Astrocyte of the cerebellum (primary cell): Measurements from ENCODE around the gene KRT15.
A peak's percentile ranks its signal among the peaks of the same experiment; 100 is the strongest.

Experiments
- DNase-seq: peaks from one replicate; pipeline ENCODE4 v3.0.0-alpha.2; 2011; ENCODE audit warnings: low read depth
- H3K4me3 ChIP-seq: 2 replicates; pipeline ENCODE4 v1.5.1; 2011; ENCODE audit warnings: mild to moderate bottlenecking, low read depth, low read length, moderate library complexity
- in situ Hi-C: cut with HindIII; loops from 2 replicates; pipeline ENCODE4 v1.10.0; 2017; ENCODE audit warnings: low sequenced_read_pairs
- TF ChIP-seq, protein P1 (sequence below): IDR thresholded peaks from 2 replicates; pipeline ENCODE4 v1.5.1; 2012; ENCODE audit warnings: low read length, low read depth, moderate library complexity, mild to moderate bottlenecking; ENCODE audit errors: missing control alignments

KRT15 gene

GRCh38 chr17:41521574-41522261, 3.0 kb upstream of the KRT15 start:
- TF ChIP-seq, protein P1, sequence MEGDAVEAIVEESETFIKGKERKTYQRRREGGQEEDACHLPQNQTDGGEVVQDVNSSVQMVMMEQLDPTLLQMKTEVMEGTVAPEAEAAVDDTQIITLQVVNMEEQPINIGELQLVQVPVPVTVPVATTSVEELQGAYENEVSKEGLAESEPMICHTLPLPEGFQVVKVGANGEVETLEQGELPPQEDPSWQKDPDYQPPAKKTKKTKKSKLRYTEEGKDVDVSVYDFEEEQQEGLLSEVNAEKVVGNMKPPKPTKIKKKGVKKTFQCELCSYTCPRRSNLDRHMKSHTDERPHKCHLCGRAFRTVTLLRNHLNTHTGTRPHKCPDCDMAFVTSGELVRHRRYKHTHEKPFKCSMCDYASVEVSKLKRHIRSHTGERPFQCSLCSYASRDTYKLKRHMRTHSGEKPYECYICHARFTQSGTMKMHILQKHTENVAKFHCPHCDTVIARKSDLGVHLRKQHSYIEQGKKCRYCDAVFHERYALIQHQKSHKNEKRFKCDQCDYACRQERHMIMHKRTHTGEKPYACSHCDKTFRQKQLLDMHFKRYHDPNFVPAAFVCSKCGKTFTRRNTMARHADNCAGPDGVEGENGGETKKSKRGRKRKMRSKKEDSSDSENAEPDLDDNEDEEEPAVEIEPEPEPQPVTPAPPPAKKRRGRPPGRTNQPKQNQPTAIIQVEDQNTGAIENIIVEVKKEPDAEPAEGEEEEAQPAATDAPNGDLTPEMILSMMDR, result no peak
- no peak overlapping the region for H3K4me3 ChIP-seq
- in situ Hi-C loops, result no loop called here
- peak; percentile 27 for DNase-seq

DNA sequence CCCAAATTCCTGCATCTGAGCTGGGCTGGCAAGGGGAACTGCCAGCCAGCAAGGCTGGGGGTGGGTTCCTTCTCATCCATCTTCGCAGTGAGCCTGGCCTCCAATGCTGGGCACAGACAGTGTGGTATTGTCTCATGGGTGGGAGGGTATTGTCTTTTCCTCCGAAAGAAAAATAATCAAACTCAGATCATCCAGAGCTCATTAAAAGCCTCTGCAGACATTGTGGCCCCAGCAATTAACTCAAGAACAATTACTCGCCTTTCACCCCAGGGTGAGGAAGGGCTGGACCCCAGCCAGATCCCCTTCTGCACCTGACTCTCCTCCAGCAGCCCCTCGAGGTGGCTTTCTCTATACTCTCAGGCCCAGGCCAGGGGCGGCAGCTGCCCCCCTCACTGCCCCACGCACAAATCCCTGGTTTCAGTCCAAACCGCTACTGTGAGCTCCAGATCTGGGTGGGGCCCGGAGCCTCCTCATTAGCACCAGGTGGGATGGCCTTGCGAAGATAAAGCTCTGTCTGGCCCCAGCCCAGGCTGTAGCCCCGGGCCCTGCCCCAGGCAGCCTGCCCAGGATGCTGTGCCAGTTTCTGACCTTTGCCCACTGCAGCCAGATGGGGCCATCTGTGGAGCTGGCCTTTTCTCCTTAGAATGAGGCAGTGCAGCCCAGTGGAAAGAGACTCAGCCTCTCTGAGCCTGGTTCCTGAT, 2.3 kb upstream of the KRT15 start:
- H3K4me3 ChIP-seq, result no peak overlapping the region
- in situ Hi-C loops, result no loop called here
- no peak for DNase-seq
- TF ChIP-seq, protein P1, result no peak

GRCh38 chr17:41519501-41520224, 973 bp upstream of the KRT15 start:
- no peak for DNase-seq
- TF ChIP-seq, protein P1, result no peak
- in situ Hi-C loops, result no loop called here
- H3K4me3 ChIP-seq, result no peak overlapping the region

DNA sequence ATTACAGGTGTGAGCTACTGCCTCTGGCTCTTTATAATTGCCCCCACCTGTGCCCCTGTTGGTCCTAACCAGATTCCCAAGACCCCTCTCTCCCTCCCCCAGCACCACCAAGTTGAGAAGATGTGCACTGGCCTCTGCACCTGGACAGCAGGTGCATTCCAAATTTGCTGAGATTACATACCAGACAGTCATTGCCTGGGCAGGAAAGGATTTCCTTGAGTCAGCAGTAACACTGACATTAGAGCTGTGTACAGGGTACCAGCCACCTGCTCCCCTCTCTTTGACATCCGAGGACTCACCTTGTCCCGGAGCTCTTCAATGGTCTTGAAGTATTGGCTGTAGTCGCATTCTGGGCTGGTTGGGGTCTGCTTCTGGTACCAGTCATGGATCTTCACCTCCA, 659 bp downstream of the KRT15 start:
- H3K4me3 ChIP-seq, result no peak overlapping the region
- TF ChIP-seq, protein P1, result no peak
- no peak for DNase-seq
- in situ Hi-C loops, result no loop called here

DNA sequence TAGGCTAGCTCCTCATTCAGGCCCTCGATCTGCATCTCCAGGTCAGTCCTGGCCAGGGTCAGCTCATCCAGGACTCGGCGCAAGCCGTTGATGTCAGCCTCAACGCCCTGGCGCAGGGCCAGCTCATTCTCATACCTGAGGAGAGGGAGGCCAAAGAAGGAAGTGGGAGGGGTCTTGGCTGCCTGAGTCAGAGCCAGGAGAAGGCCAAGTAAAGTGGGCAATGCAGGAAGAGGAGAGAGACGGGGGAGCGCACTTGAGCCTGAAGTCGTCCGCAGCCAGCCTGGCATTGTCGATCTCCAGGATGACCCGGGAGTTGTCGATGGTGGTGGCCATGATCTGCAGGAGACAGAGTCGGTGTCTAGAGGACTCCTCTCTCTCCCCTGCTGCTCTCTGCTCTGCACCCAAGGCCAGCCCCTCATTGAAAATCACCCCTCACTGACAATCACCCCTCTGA, 1.8 kb downstream of the KRT15 start:
- no peak for DNase-seq
- H3K4me3 ChIP-seq, result no peak overlapping the region
- TF ChIP-seq, protein P1, result no peak
- in situ Hi-C loops, result no loop called here

GRCh38 chr17:41516147-41516829, 2.4 kb downstream of the KRT15 start:
- in situ Hi-C loops, result no loop called here
- DNase-seq, result no peak
- TF ChIP-seq, protein P1, result no peak
- no peak overlapping the region for H3K4me3 ChIP-seq
